ENCODE data around the gene GDPD4. TPM values are rescaled to one million over a fixed set of nuclear protein-coding genes. Genes with fewer than 3 reads are reported as not detected.

Gene GDPD4
- total RNA-seq, 6 donors from 2014 or later, result not detected

- 43 to 49% methylated on average over 23 to 25 of the region's 27 CpGs for WGBS, 2 donors
Observed at GRCh38 chr11:77191823-77192495, 109.5 kb downstream of the GDPD4 start.

GRCh38 chr11:77191429-77191822 is 110.1 kb downstream of the GDPD4 start:
- Histone ChIP-seq H3K36me3 (no peaks in the 10 kb centered on the region), H3K4me1 (peaks cover 0 to 5% (median 0%) of the 10 kb centered on the region in 4 donors), H3K4me3 (peak overlapping the region in 3 of 4 donors; percentile 5 to 35 (median 31)), H3K27ac (no peak overlapping the region), H3K27me3 (no peaks in the 10 kb centered on the region), H3K9me3 (no peaks in the 10 kb centered on the region)
- ATAC-seq (ENCODE audit: low FRiP score in 2 of 2) (peak in 1 of 2 donors; percentile 4), DNase-seq (peak in 1 of 2 donors; percentile 63)
- 73 to 75% methylated on average over 2 to 11 of the region's 11 CpGs for WGBS, 2 donors
- TF ChIP-seq EP300 (IDR thresholded peaks at IDR 0.05) (no peak), CTCF (IDR thresholded peaks at IDR 0.05) (no peak), POLR2AphosphoS5 (IDR thresholded peaks at IDR 0.05) (no peak), POLR2A (IDR thresholded peaks at IDR 0.05) (no peak)

More at GRCh38 chr11:77191823-77192495, 109.5 kb downstream of the GDPD4 start:
- Histone ChIP-seq H3K4me3 (peak overlapping the region in 3 of 4 donors; percentile 5 to 35 (median 31)), H3K36me3 (no peaks in the 10 kb centered on the region), H3K27ac (no peak overlapping the region), H3K9me3 (no peaks in the 10 kb centered on the region), H3K27me3 (no peaks in the 10 kb centered on the region), H3K4me1 (peaks cover 0 to 5% (median 0%) of the 10 kb centered on the region in 4 donors)
- TF ChIP-seq CTCF (IDR thresholded peaks at IDR 0.05), result peak in 5 of 6 experiments; percentile 46 to 88 (median 77)
- no peak for TF ChIP-seq POLR2A (IDR thresholded peaks at IDR 0.05)
- no peak for TF ChIP-seq POLR2AphosphoS5 (IDR thresholded peaks at IDR 0.05)
- DNase-seq (peak; percentile 79 to 85), ATAC-seq (ENCODE audit: low FRiP score in 2 of 2) (peak; percentile 38 to 41)

GRCh38 chr11:77190331-77191075 is 111.0 kb downstream of the GDPD4 start:
- peak in 1 of 2 donors; percentile 71 for DNase-seq

GRCh38 chr11:77189588-77190210 is 111.8 kb downstream of the GDPD4 start:
- Histone ChIP-seq H3K9me3 (no peaks in the 10 kb centered on the region), H3K4me3 (no peak overlapping the region), H3K36me3 (no peaks in the 10 kb centered on the region), H3K27ac (no peak overlapping the region), H3K27me3 (no peaks in the 10 kb centered on the region), H3K4me1 (peaks cover 0 to 5% (median 0%) of the 10 kb centered on the region in 4 donors)
- DNase-seq (peak in 1 of 2 donors; percentile 81), ATAC-seq (ENCODE audit: low FRiP score in 2 of 2) (peak in 1 of 2 donors; percentile 17)
- TF ChIP-seq POLR2A (IDR thresholded peaks at IDR 0.05), result no peak
- TF ChIP-seq EP300 (IDR thresholded peaks at IDR 0.05), result no peak
- no peak for TF ChIP-seq CTCF (IDR thresholded peaks at IDR 0.05)
- TF ChIP-seq POLR2AphosphoS5 (IDR thresholded peaks at IDR 0.05), result no peak
- WGBS, 2 donors, result 90 to 94% methylated on average over 23 to 28 of the region's 28 CpGs

More at GRCh38 chr11:77190331-77191075, 111.0 kb downstream of the GDPD4 start:
- no peak for TF ChIP-seq POLR2AphosphoS5 (IDR thresholded peaks at IDR 0.05)
- TF ChIP-seq POLR2A (IDR thresholded peaks at IDR 0.05), result no peak
- no peak for TF ChIP-seq EP300 (IDR thresholded peaks at IDR 0.05)
- no peak for TF ChIP-seq CTCF (IDR thresholded peaks at IDR 0.05)
- WGBS, 2 donors, result 90 to 93% methylated on average over 10 to 19 of the region's 21 CpGs
- no peak for ATAC-seq (ENCODE audit: low FRiP score in 2 of 2)
- Histone ChIP-seq H3K27ac (no peak overlapping the region), H3K4me3 (no peak overlapping the region), H3K36me3 (no peaks in the 10 kb centered on the region), H3K4me1 (peaks cover 0 to 5% (median 0%) of the 10 kb centered on the region in 4 donors), H3K27me3 (no peaks in the 10 kb centered on the region), H3K9me3 (no peaks in the 10 kb centered on the region)

Data from upper lobe of left lung (tissue), 6 donors.